ENCODE measurements around the gene FMOD.

DNA sequence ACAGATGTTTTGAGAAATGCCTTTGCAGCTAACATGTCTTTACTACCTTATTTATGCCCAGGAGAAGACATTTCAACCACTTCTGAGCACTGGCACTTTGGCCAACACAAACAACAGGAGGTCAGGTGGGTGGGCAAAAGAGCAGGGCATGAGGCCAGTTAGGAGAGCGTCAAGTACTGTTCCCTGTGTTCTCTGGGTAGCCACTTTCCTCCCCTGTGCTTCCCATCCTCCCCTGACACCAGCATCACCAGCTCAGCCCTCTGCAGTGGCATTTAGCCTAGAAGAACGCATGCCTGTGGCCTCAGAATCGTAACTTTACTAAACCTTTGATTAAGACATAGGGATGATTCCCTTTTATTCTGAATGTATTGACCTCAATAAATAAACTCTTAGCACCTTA, 27.3 kb downstream of the FMOD start:
- TF ChIP-seq CTCF (conservative IDR thresholded peaks at IDR 0.05; ENCODE audit: low read length) (no peak), EZH2phosphoT487 (IDR thresholded peaks at IDR 0.05; ENCODE audit: borderline replicate concordance, low read depth, low read length) (no peak)

Data from OCI-LY7 (cell line).